IPS DF 19.7 (cell line): ENCODE results near the gene YPEL1.
"Not testable (repeated sequence)": the region's sequence is repeated elsewhere in the genome, so short reads cannot be mapped to it uniquely, and the experiment has no call there.

Experiments used
- DNase-seq: peaks from one replicate; pipeline ENCODE4 v3.0.0-alpha.2; 2013; ENCODE audit warnings: low read depth, low spot score

Gene YPEL1

GRCh38 chr22:21699643-21700042 lies 36.0 kb downstream of the YPEL1 start:
- no peak for DNase-seq

GRCh38 chr22:21698430-21699329 lies 36.9 kb downstream of the YPEL1 start:
- DNase-seq: no peak

DNA sequence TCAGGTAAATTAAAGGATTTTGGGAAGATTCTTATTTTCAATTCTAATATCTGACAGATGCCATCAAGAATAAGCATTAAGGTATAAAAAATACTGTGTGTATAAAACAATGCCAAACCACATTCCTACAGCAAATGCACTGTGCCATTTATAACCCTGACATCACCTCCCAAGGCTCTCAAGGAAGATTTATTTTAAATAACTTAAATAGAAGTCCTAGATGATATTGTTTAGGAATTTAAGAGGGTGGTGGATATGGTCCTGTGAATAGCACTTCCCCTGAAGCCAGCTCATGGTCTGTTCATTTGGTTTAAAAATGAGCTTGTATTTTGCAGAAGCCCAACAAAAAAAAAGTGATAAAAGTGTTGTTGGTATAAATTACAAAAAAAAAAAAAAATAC lies 37.7 kb downstream of the YPEL1 start:
- DNase-seq: no peak

DNA sequence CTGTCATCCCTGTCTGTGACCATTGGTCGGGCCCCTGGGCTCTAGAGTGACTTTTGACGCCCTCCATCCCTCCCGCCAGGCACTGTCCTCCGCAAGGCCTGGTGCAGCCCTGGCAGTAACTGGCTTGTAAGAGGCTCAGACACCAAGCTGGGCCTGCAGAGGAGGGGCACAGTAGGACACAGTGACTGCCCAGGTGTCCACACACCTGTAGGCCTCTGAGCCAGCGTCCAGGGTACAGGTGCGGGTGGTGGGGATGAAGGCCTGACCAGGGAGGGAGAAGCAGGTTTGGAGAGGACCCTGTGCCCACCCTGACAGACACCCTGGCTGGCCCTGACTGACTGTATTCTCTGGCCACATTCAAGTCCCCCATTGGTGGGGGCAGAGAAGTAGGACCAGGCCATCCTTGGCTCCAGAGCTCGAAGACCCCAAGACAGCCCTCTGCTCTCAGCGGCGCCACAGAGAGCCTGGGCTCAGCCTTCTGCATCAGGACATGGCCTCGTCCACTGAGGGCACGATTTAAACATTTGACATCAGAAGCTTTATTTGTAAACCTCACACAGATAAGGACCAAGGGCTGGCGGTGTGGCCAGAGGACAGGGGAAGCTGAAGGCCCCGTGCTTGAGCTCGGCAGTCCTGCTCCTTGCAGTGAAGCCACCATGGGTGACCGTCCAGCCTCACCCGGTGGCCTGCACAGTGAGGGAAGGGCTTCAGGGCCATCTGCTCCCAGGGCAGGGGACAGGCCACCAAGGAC lies 38.4 kb downstream of the YPEL1 start:
- no peak for DNase-seq

DNA sequence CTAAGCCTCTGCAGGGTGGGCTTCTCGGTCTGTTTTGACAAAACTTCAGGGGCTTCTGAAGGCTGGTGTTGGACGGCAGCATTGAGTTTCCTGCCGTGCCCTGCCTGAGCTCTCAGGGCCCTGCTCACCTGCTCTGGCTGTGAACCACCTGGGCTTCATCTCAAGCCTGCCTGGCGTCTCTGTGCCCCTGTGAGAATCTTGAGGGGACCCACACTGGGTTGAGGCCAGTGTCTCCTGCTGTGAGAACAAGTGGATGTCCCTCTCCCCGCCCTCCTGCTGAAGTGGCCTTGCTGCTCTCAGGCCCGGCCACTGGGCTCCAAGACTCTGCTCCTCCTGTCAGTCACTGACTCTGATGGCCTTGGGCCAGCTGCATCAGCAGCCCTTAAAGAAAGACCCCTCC lies 39.5 kb downstream of the YPEL1 start:
- no peak for DNase-seq

DNA sequence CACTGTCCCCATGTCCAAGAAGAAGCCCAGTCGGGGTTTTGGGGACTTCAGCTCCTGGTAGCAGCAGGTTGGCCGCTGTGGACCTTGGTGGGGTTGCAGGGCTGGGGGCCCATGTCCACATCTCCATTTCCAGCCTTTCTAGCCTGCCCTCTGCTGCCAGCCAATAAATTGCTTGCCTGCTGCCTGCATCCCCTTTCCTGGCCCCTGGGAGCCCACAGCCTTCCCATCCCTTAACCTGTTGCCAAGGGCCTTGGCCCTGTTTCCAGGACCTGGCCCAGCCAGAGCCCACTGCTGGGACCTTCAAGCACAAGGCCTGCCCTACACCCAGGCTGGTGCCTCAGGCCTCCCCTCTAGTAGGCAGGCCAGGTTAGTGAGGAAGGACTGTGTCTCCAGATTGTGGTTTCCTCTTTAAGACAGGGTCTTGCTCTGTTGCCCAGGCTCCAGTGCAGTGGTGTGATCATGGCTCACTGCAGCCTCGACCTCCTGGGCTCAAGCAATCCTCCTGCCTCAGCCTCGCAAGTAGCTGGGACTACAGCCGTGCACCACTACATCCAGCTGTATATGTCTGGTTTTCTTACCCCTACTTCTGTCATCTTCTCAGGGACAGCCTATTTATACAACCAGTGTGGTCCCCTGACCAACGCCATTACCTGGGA lies 40.0 kb downstream of the YPEL1 start:
- no peak for DNase-seq

- DNase-seq: no peak
These were observed 40.7 kb downstream of the YPEL1 start for GRCh38 chr22:21694795-21695429.

DNA sequence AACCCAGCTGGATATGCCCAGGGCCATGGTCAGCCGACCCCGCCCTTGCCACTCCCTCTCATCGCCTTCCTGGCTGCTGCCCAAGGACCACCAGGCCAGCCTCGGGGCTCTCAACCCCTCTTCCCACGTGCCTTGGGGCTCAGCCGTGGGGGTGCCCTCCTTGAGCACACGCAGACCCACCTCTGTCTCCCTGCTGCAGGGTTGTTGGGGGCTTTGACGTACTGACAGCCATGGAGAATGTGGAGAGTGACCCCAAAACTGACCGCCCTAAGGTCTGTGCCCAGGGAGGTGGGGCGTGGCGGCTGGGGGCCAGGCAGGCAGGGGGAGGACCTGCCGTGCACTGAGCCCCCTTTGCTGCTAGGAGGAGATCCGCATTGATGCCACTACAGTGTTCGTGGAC lies 41.2 kb downstream of the YPEL1 start:
- no peak for DNase-seq

GRCh38 chr22:21693999-21694341 lies 41.6 kb downstream of the YPEL1 start:
- DNase-seq: no peak

- DNase-seq: no peak
These were observed 42.1 kb downstream of the YPEL1 start for GRCh38 chr22:21693333-21693998.

DNA sequence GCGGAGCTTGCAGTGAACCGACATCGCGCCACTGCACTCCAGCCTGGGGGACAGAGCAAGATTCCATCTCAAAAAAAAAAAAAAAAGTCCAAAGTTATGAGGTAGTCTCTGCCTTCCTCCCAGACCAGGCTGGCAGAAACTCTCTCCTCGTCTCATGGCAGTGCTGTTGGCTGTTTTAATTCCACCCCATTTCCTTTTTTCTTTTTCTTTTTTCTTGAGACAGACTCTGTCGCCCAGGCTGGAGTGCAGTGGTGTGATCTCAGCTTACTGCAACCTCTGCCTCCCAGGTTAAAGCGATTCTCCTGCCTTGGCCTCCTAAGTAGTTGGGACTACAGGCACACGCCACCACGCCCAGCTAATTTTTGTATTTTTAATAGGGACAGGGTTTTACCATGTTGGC lies 42.7 kb downstream of the YPEL1 start:
- not testable (repeated sequence) for DNase-seq

DNA sequence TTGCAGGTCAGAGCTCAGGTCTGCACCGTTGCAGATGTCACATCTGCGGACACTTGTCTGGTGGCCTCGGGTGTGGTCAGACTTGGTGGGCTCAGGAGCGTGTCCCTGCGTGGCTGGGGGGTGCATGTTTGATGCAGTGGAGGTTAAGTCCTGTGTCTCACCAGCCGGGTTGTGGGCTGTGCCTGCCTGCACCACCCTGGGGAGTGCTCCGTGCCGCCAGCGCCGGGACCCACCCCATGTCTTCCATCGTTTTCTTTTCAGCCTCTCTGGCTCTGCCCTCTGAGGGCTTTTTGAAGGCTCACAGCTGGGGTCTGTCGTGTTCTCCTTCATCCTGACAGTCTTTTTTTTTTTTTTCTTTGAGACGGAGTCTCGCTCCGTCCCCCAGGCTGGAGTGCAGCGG lies 43.8 kb downstream of the YPEL1 start:
- no peak for DNase-seq

GRCh38 chr22:21690401-21690801 lies 45.2 kb downstream of the YPEL1 start:
- DNase-seq: no peak

DNA sequence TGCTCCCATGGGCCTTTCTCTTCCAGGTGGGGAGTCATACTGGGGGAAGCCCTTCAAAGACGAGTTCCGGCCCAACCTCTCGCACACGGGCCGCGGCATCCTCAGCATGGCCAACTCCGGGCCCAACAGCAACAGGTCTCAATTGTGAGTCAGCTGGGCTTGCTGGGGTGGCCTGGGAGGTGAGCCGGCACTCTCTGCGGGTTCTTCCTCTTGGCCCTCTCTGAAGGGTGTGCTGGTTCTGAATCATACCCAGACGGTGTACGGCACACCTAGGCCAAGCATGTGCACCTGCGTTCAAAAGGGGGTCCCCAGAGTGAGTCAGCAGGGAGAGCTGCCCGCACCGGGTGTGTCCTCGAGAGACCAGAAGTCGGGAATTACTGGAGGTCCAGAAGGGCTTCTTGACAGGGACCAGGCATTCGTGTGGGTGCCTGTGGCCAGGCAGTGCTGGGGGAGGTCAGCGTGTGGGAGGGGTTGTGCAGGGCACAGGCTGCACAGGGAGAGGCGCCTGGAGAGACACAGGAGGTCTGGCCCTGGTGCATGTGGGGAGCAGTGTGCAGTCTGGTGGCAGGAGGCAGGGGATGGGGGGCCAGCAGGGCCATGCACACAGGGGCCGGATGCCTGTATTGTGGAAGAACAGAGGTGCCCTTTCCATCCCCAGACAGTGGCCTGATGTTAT lies 46.8 kb downstream of the YPEL1 start:
- DNase-seq: no peak

DNA sequence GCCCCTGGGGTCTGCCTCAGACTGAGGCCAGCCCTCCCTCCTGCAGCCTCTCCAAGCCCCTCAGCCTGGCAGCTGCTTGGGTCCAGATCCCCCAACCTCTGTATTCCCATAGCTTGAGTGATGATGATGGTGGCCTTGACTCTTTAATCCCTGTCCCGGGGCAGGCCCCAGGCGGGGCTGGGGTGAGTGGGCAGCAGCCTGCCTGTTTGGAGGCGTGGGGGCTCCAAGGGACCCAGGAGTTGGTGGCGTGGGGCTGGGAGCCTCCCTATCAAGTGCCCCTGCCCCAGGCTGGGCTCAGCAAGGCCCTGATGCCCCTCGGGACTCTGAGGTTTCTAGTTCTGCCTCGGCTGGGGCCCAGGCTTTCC lies 47.3 kb downstream of the YPEL1 start:
- no peak for DNase-seq

DNA sequence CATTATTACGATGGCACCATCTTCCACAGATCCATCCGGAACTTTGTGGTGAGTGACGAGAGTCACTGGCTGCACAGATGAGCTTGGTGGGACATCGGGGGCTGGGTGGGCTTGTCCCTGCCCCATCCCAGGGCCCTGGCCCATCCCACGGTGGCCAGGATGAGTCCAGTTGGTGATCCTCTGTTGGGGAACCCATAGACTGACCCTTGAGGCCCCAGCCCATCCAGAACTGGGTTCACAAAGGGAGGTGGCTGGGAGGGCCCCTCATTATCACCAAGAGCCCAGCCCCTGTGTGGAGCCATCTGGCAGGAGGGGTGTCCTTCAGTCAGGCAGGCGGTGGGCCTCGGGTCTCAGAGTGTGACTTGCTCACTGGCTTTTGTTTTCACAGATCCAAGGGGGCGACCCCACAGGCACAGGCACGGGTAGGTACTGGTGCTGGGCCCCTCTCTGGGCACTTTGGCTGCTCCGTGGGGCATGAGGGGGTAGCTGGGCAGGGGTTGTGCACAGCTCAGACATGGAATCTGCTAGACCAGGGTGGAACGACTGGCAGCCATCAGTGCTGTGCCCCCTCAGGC lies 47.8 kb downstream of the YPEL1 start:
- no peak for DNase-seq

DNA sequence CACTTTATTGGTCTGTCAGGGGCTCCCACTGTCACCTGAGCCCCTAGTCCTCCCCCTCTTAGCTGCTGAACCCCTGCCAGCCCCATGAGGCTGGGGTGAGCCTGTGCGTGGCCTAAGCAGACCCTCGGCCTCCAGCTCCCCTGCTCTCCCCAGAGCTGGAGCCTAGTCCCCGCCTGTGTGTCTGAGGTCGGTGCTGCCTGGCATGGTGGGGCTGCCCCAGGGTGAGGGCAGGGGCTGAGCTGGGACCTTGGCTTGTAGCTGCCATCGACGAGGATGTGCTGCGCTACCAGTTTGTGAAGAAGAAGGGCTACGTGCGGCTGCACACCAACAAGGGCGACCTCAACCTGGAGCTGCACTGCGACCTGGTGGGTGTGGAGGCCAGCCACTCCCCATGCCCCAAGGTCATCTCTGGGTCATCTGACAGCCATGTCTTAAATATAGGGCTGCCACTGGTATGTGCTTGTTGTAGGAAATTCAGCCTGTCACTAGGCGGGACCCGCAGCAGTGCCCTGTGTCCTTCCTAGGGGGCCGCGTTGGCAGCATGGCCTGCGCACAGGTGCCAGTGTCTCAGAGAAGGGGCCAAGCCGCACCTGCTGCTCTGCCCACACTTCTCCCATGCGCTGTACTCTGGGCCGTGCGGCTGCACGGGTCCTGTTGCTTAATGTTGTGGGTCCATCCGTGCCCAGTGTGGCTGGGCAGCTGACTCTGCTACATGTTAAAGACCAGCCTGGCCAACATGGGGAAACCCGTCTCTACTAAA lies 48.8 kb downstream of the YPEL1 start:
- DNase-seq: no peak

DNA sequence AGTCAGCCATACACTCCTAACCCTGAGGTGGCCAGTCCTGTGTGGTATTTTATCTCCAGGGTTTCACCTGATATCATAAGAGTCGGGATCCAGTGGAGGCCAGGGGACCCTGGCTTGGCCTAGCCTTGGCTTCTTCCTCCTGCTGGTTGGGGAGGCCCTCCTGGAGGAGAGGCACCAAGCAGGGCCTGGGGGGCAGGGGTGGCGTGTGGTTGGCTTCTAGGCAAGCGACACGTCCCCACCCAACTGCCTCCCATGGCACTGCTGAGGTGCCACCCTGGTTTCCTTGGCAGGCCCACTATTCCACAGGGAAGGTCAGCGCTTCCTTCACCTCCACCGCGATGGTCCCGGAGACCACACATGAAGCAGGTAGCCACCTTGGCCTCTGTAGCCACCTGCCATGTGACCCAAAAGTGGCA lies 49.4 kb downstream of the YPEL1 start:
- DNase-seq: no peak

DNA sequence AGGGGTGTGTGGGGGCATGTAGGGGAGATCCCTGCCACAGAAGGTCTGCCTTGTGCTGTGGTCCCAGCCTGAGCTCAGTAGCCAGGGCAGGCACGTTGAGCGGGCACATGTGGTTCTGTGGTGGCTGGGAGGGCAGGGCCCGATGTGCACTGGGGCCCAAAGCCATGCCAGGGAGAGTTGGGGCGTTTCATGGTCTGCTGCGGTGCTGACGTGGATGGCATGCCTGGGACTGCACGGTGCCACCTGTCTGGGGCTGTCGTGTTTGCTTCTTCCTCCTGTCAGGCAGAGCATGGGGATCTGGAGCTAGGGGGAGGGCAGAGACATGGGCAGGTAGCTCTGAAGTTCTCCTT lies 50.5 kb downstream of the YPEL1 start:
- DNase-seq: no peak
